ENCODE data around the gene ATG9A.

Gene ATG9A

GRCh38 chr2:219213026-219213415 is 16.4 kb downstream of the ATG9A start:
- H3K4me2 ChIP-seq (ENCODE audit: low read depth, low read length) = no peak overlapping the region
- peaks cover 6% of the 10 kb centered on the region; the same call in 1 of the 2 replicates for H3F3A ChIP-seq (ENCODE audit: insufficient read depth, low read length)
- H3K9ac ChIP-seq (ENCODE audit: low read length) = no peak overlapping the region
- H3K9me2 ChIP-seq (replicated peaks; ENCODE audit: insufficient read depth, low read length) = no peaks in the 10 kb centered on the region
- no peak overlapping the region for H3K27ac ChIP-seq (ENCODE audit: low read length)
- DNase-seq = no peak
- no peaks in the 10 kb centered on the region for H3K9me3 ChIP-seq (replicated peaks; ENCODE audit: insufficient read depth, low read length)
- H3K4me3 ChIP-seq (ENCODE audit: low read length) = no peak overlapping the region
- TF ChIP-seq EZH2phosphoT487 (IDR thresholded peaks at IDR 0.05; ENCODE audit: low read length) (no peak), EZH2 (optimal IDR thresholded peaks at IDR 0.05; ENCODE audit: low read depth, low read length) (no peak)
- TF ChIP-seq, protein P1, sequence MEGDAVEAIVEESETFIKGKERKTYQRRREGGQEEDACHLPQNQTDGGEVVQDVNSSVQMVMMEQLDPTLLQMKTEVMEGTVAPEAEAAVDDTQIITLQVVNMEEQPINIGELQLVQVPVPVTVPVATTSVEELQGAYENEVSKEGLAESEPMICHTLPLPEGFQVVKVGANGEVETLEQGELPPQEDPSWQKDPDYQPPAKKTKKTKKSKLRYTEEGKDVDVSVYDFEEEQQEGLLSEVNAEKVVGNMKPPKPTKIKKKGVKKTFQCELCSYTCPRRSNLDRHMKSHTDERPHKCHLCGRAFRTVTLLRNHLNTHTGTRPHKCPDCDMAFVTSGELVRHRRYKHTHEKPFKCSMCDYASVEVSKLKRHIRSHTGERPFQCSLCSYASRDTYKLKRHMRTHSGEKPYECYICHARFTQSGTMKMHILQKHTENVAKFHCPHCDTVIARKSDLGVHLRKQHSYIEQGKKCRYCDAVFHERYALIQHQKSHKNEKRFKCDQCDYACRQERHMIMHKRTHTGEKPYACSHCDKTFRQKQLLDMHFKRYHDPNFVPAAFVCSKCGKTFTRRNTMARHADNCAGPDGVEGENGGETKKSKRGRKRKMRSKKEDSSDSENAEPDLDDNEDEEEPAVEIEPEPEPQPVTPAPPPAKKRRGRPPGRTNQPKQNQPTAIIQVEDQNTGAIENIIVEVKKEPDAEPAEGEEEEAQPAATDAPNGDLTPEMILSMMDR (IDR thresholded peaks at IDR 0.05; ENCODE audit: low read length) = no peak
- no peak overlapping the region for H2AFZ ChIP-seq (ENCODE audit: low read length)
- H3K79me2 ChIP-seq (ENCODE audit: low read length) = peaks cover 7% of the 10 kb centered on the region; the same call in 1 of the 2 replicates
- H4K20me1 ChIP-seq (ENCODE audit: insufficient read depth, low read length) = no peaks in the 10 kb centered on the region
- peaks cover 10% of the 10 kb centered on the region for H3K4me1 ChIP-seq (ENCODE audit: low read length)
- H3K36me3 ChIP-seq (replicated peaks; ENCODE audit: insufficient read depth, low read length) = no peaks in the 10 kb centered on the region
- no peaks in the 10 kb centered on the region for H3K27me3 ChIP-seq (replicated peaks; ENCODE audit: insufficient read depth, low read length)

GRCh38 chr2:219210886-219211362 is 18.5 kb downstream of the ATG9A start:
- TF ChIP-seq, protein P1 (IDR thresholded peaks at IDR 0.05; ENCODE audit: low read length) = no peak
- TF ChIP-seq EZH2phosphoT487 (IDR thresholded peaks at IDR 0.05; ENCODE audit: low read length) = no peak
- TF ChIP-seq EZH2 (optimal IDR thresholded peaks at IDR 0.05; ENCODE audit: low read depth, low read length) = no peak
- peaks cover 11% of the 10 kb centered on the region for H3F3A ChIP-seq (ENCODE audit: insufficient read depth, low read length)
- no peak overlapping the region for H3K9ac ChIP-seq (ENCODE audit: low read length)
- H2AFZ ChIP-seq (ENCODE audit: low read length) = no peak overlapping the region
- no peaks in the 10 kb centered on the region for H3K36me3 ChIP-seq (replicated peaks; ENCODE audit: insufficient read depth, low read length)
- no peaks in the 10 kb centered on the region for H3K9me2 ChIP-seq (replicated peaks; ENCODE audit: insufficient read depth, low read length)
- 0 out of 2 replicates have a peak overlapping the region, but pooled peaks have one; percentile 19 for H3K4me2 ChIP-seq (ENCODE audit: low read depth, low read length)
- H3K4me3 ChIP-seq (ENCODE audit: low read length) = no peak overlapping the region
- H4K20me1 ChIP-seq (ENCODE audit: insufficient read depth, low read length) = no peaks in the 10 kb centered on the region
- no peaks in the 10 kb centered on the region for H3K9me3 ChIP-seq (replicated peaks; ENCODE audit: insufficient read depth, low read length)
- H3K4me1 ChIP-seq (ENCODE audit: low read length) = peaks cover 10% of the 10 kb centered on the region; the same call in 1 of the 2 replicates
- no peak for DNase-seq
- peaks cover 12% of the 10 kb centered on the region; the same call in 1 of the 2 replicates for H3K79me2 ChIP-seq (ENCODE audit: low read length)
- H3K27ac ChIP-seq (ENCODE audit: low read length) = peak overlapping the region; percentile 24; the same call in 1 of the 2 replicates
- H3K27me3 ChIP-seq (replicated peaks; ENCODE audit: insufficient read depth, low read length) = no peaks in the 10 kb centered on the region

DNA sequence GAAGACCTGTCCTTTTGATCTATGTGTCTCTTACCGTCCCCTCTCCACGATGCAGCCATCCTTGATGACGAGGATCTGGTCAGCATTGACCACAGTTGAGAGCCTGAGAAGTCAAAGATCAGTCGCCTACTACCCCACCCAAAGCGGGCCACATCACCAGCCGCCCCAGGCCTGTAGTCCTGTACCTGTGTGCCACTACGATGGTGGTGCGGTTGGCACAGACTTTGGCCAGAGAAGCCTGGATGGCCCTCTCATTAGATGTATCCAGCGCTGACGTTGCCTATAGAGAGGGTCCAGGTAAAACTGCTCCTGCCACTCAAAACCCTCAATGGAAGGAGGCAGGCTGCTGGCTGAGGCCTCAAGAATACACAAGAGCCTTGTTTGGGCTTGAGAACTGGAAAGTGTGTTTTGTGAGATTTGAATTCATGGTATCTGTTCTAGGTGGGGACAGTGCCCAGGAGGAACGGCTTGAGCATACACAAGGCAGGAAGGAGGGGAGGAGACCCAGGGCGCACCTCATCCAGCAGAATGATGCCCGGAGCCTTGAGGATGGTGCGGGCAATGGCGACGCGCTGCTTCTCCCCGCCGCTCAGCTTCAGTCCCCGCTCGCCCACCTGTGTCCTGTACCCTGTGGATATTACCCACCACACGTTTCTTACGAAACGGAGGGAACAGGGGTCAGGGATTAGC is 19.1 kb downstream of the ATG9A start:
- Histone ChIP-seq H3F3A (ENCODE audit: insufficient read depth, low read length) (peaks cover 13% of the 10 kb centered on the region), H3K27ac (ENCODE audit: low read length) (no peak overlapping the region), H3K9me3 (replicated peaks; ENCODE audit: insufficient read depth, low read length) (no peaks in the 10 kb centered on the region), H3K9ac (ENCODE audit: low read length) (no peak overlapping the region), H3K9me2 (replicated peaks; ENCODE audit: insufficient read depth, low read length) (no peaks in the 10 kb centered on the region), H3K4me2 (ENCODE audit: low read depth, low read length) (no peak overlapping the region), H2AFZ (ENCODE audit: low read length) (no peak overlapping the region), H3K4me3 (ENCODE audit: low read length) (no peak overlapping the region), H4K20me1 (ENCODE audit: insufficient read depth, low read length) (no peaks in the 10 kb centered on the region), H3K79me2 (ENCODE audit: low read length) (peaks cover 12% of the 10 kb centered on the region; the same call in 1 of the 2 replicates), H3K36me3 (replicated peaks; ENCODE audit: insufficient read depth, low read length) (no peaks in the 10 kb centered on the region), H3K27me3 (replicated peaks; ENCODE audit: insufficient read depth, low read length) (no peaks in the 10 kb centered on the region), H3K4me1 (ENCODE audit: low read length) (peaks cover 10% of the 10 kb centered on the region; the same call in 1 of the 2 replicates)
- no peak for DNase-seq
- TF ChIP-seq EZH2 (optimal IDR thresholded peaks at IDR 0.05; ENCODE audit: low read depth, low read length) (no peak), EZH2phosphoT487 (IDR thresholded peaks at IDR 0.05; ENCODE audit: low read length) (no peak)

Measured in MM.1S (cell line).